Measurements from ENCODE around the gene TRPC3. TPM values are rescaled to one million over a fixed set of nuclear protein-coding genes. Genes with fewer than 3 reads are reported as not detected.

TRPC3 gene
- total RNA-seq, 1 experiment from 2014 or later: 0.91 TPM

GRCh38 chr4:121863799-121864198 lies 88.1 kb downstream of the TRPC3 start:
- Mint-ChIP-seq H3K9me3 (ENCODE audit: unreplicated experiment) (no peaks in the 10 kb centered on the region), H3K36me3 (ENCODE audit: insufficient read depth, unreplicated experiment) (peaks cover 6% of the 10 kb centered on the region), H3K4me3 (ENCODE audit: unreplicated experiment) (no peak overlapping the region), H3K27ac (ENCODE audit: unreplicated experiment) (no peak overlapping the region), H3K4me1 (ENCODE audit: low read depth, unreplicated experiment) (peaks cover 3% of the 10 kb centered on the region), H3K27me3 (ENCODE audit: insufficient read depth, unreplicated experiment) (no peaks in the 10 kb centered on the region)
- no peaks in the 10 kb centered on the region for H3K4me1 ChIP-seq
- BruUV-seq (replicated peaks): no TSS peak
- H3K4me3 ChIP-seq (ENCODE audit: low read depth, low read length): no peak overlapping the region
- POLR2A ChIA-PET: no interaction called here
- no peak for TF ChIP-seq CTCF (IDR thresholded peaks at IDR 0.05; ENCODE audit: insufficient read depth in 1 of 2, low read depth in 1 of 2, low read length in 1 of 2, severe bottlenecking in 1 of 2, unreplicated experiment in 1 of 2)
- no peaks in the 10 kb centered on the region for H3K36me3 ChIP-seq (ENCODE audit: control insufficient read depth, insufficient read depth, low read length)
- intact Hi-C loops (cut with micrococcal nuclease; ENCODE audit: unreplicated experiment): loop anchor here (2.0 kb wide), 1 partner anchor 43 kb away; no protein-coding TSS in a partner anchor
- CTCF ChIA-PET: no interaction called here
- no peaks in the 10 kb centered on the region for H3K27me3 ChIP-seq (replicated peaks; ENCODE audit: control insufficient read depth, insufficient read depth, low read length)
- no peaks in the 10 kb centered on the region for H3K9me3 ChIP-seq
- no peak for DNase-seq

- CTCF ChIA-PET: no interaction called here
- Histone ChIP-seq H3K9me3 (no peaks in the 10 kb centered on the region), H3K4me1 (no peaks in the 10 kb centered on the region), H3K27me3 (replicated peaks; ENCODE audit: control insufficient read depth, insufficient read depth, low read length) (no peaks in the 10 kb centered on the region), H3K4me3 (ENCODE audit: low read depth, low read length) (no peak overlapping the region), H3K36me3 (ENCODE audit: control insufficient read depth, insufficient read depth, low read length) (no peaks in the 10 kb centered on the region)
- no peak overlapping the region for H3K4me3 Mint-ChIP-seq (ENCODE audit: unreplicated experiment)
- no peak for DNase-seq
- no peaks in the 10 kb centered on the region for H3K27me3 Mint-ChIP-seq (ENCODE audit: insufficient read depth, unreplicated experiment)
- intact Hi-C loops (cut with micrococcal nuclease; ENCODE audit: unreplicated experiment): no loop called here
- no peaks in the 10 kb centered on the region for H3K9me3 Mint-ChIP-seq (ENCODE audit: unreplicated experiment)
- no peak overlapping the region for H3K27ac Mint-ChIP-seq (ENCODE audit: unreplicated experiment)
- no peaks in the 10 kb centered on the region for H3K4me1 Mint-ChIP-seq (ENCODE audit: low read depth, unreplicated experiment)
- no peak for TF ChIP-seq CTCF (IDR thresholded peaks at IDR 0.05; ENCODE audit: insufficient read depth in 1 of 2, low read depth in 1 of 2, low read length in 1 of 2, severe bottlenecking in 1 of 2, unreplicated experiment in 1 of 2)
- BruUV-seq (replicated peaks): no TSS peak
- POLR2A ChIA-PET: no interaction called here
- peaks cover 6% of the 10 kb centered on the region for H3K36me3 Mint-ChIP-seq (ENCODE audit: insufficient read depth, unreplicated experiment)
Observed at GRCh38 chr4:121861426-121861825, 90.4 kb downstream of the TRPC3 start.

DNA sequence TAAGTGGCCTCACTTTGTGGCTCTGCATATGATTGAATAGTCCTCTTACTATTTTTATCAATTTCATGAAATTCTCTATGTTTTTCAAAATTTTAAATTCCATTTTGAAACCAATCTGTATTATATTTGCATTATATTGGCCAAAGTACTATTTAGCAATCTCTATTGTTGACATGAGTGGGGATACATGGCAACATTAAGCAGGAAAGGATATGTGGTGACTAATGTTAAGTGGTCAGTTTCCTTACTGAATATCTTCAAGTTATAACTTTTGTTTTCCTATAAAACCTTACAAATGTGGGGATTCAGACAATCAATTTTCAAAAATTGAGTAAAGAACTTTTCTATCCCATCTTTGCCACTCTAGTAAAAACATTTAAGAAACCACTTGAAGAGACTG lies 91.7 kb downstream of the TRPC3 start:
- no TSS peak for BruUV-seq (replicated peaks)
- no peaks in the 10 kb centered on the region for H3K4me1 Mint-ChIP-seq (ENCODE audit: low read depth, unreplicated experiment)
- no peaks in the 10 kb centered on the region for H3K36me3 ChIP-seq (ENCODE audit: control insufficient read depth, insufficient read depth, low read length)
- H3K36me3 Mint-ChIP-seq (ENCODE audit: insufficient read depth, unreplicated experiment): no peaks in the 10 kb centered on the region
- ChIA-PET CTCF (no interaction called here), POLR2A (no interaction called here)
- H3K27me3 ChIP-seq (replicated peaks; ENCODE audit: control insufficient read depth, insufficient read depth, low read length): no peaks in the 10 kb centered on the region
- no peak overlapping the region for H3K4me3 ChIP-seq (ENCODE audit: low read depth, low read length)
- no peak overlapping the region for H3K4me3 Mint-ChIP-seq (ENCODE audit: unreplicated experiment)
- H3K9me3 ChIP-seq: no peaks in the 10 kb centered on the region
- no peaks in the 10 kb centered on the region for H3K4me1 ChIP-seq
- no peaks in the 10 kb centered on the region for H3K9me3 Mint-ChIP-seq (ENCODE audit: unreplicated experiment)
- intact Hi-C loops (cut with micrococcal nuclease; ENCODE audit: unreplicated experiment): no loop called here
- no peaks in the 10 kb centered on the region for H3K27me3 Mint-ChIP-seq (ENCODE audit: insufficient read depth, unreplicated experiment)
- no peak for TF ChIP-seq CTCF (IDR thresholded peaks at IDR 0.05; ENCODE audit: insufficient read depth in 1 of 2, low read depth in 1 of 2, low read length in 1 of 2, severe bottlenecking in 1 of 2, unreplicated experiment in 1 of 2)
- no peak for DNase-seq
- H3K27ac Mint-ChIP-seq (ENCODE audit: unreplicated experiment): no peak overlapping the region
